K562 (cell line): Measurements from ENCODE around the gene COL24A1. TPM values are rescaled to one million over a fixed set of nuclear protein-coding genes. Genes with fewer than 3 reads are reported as not detected.

ENCODE experiments used
- ATAC-seq: fragments of 200-7000 bp; cut with Tn5 transposase; 3 replicates; pipeline ENCODE4 v1.9.1; 2020; ENCODE audit warnings: moderate library complexity
- BruUV-seq: library from RNA; stranded (reverse); fragments of 400-500 nt; replicated peaks from 2 replicates; lab custom pipeline; 2021; lab: Mats Ljungman, UMichigan
- CTCF ChIA-PET: fragments of 300-600 bp; formaldehyde crosslinking; extraction: SDS; loops from one replicate; lab custom pipeline; 2021; ENCODE audit warnings: low intra/inter-chr PET ratio; lab: Yijun Ruan, JAX
- POLR2A ChIA-PET: fragments of 300-600, 350-650 bp; sonication (Branson Sonifier 250); formaldehyde crosslinking; extraction: SDS; loops from one replicate; lab custom pipeline; 2021; ENCODE audit warnings: antibody characterized with exemption, inconsistent platforms; lab: Yijun Ruan, JAX
- DNase-seq, 4 experiments: peaks; one replicate each; pipeline versions ENCODE4 v3.0.0 to v3.0.0-alpha.2; 2011 to 2018; ENCODE audit warnings: low spot score in 3 of 4, mixed read lengths in 3 of 4; ENCODE audit errors: extremely low read depth in 1 of 4
- FAIRE-seq: peaks from 2 replicates; lab custom pipeline; 2011; peaks lifted over from hg19 to GRCh38; lab: Jason Lieb, UNC
- H2AFZ ChIP-seq: 2 replicates; pipeline ENCODE4 v1.6.0; 2011; ENCODE audit warnings: low read depth, low read length, control low read depth, inconsistent platforms
- H3K27ac ChIP-seq: fragments of 200-600 bp; 3 replicates; pipeline ENCODE4 v1.8.0; 2011; ENCODE audit warnings: low read depth, mild to moderate bottlenecking, control low read depth, inconsistent platforms, low read length, moderate library complexity, mixed read lengths; ENCODE audit errors: extremely low read depth
- H3K27me3 ChIP-seq, 2 experiments: fragments of 300-600 bp in 1 of 2; 2 replicates in 1 of 2; 3 replicates in 1 of 2; pipeline versions ENCODE4 v1.6.0 to v1.8.0; 2011; ENCODE audit warnings: inconsistent platforms in 2 of 2, low read length in 2 of 2, mild to moderate bottlenecking in 1 of 2, mixed read lengths in 1 of 2, moderate library complexity in 1 of 2; ENCODE audit not compliant: control insufficient read depth in 2 of 2, insufficient read depth in 2 of 2
- H3K36me3 ChIP-seq: fragments of 300-600 bp; 3 replicates; pipeline ENCODE4 v1.8.0; 2011; ENCODE audit warnings: mild to moderate bottlenecking, low read length, inconsistent platforms; ENCODE audit not compliant: control insufficient read depth, insufficient read depth
- H3K4me1 ChIP-seq, 2 experiments: fragments of 200-600 bp in 1 of 2; replicated peaks in 1 of 2; 2 replicates in 1 of 2; 3 replicates in 1 of 2; pipeline versions ENCODE4 v1.5.1 to v1.8.0; 2011; ENCODE audit warnings: inconsistent platforms in 2 of 2, low read length in 2 of 2, mild to moderate bottlenecking in 1 of 2, mixed read lengths in 1 of 2, moderate library complexity in 1 of 2; ENCODE audit not compliant: control insufficient read depth in 2 of 2, insufficient read depth in 2 of 2
- H3K4me2 ChIP-seq: 2 replicates; pipeline ENCODE4 v1.6.1; 2011; ENCODE audit warnings: low read length, control low read depth, inconsistent platforms, mixed read lengths; ENCODE audit not compliant: insufficient read depth
- H3K4me3 ChIP-seq: fragments of 200-600 bp; sonication (generic), shearing (Covaris generic); 2 replicates; pipeline ENCODE4 v1.5.1; 2016; ENCODE audit warnings: control low read depth, inconsistent platforms
- H3K79me2 ChIP-seq: fragments of 200-600 bp; 3 replicates; pipeline ENCODE4 v1.8.0; 2011; ENCODE audit warnings: low read length, inconsistent platforms; ENCODE audit not compliant: control insufficient read depth, insufficient read depth
- H3K9ac ChIP-seq, 2 experiments: 2 replicates each; pipeline versions ENCODE4 v1.6.0 to v1.6.1; 2011; ENCODE audit warnings: low read depth in 2 of 2, low read length in 2 of 2, control low read depth in 1 of 2, inconsistent platforms in 1 of 2, mild to moderate bottlenecking in 1 of 2, mixed read lengths in 1 of 2; ENCODE audit not compliant: insufficient read depth in 1 of 2
- H3K9me1 ChIP-seq: one replicate; pipeline ENCODE4 v1.6.0; 2011; ENCODE audit warnings: inconsistent platforms, mild to moderate bottlenecking, low read length, moderate library complexity; ENCODE audit not compliant: control insufficient read depth, insufficient read depth
- H3K9me3 ChIP-seq: replicated peaks from 2 replicates; pipeline ENCODE4 v1.5.1; 2011; ENCODE audit warnings: low read depth, low read length, inconsistent platforms; ENCODE audit not compliant: control insufficient read depth, insufficient read depth
- H4K20me1 ChIP-seq: replicated peaks from 2 replicates; pipeline ENCODE4 v1.6.1; 2011; ENCODE audit warnings: low read length, inconsistent platforms, mixed read lengths; ENCODE audit not compliant: control insufficient read depth, insufficient read depth
- FOSL1 ChIP-seq: fragments of 200-800 bp; sonication (Bioruptor generic); conservative IDR thresholded peaks from 2 replicates; pipeline ENCODE4 v1.6.1; 2016; ENCODE audit warnings: missing genetic modification characterization, missing compliant biosample characterization
- JUND ChIP-seq, 2 experiments: IDR thresholded peaks; 2 replicates in 1 of 2; 3 replicates in 1 of 2; pipeline ENCODE4 v1.6.1; 2011; ENCODE audit warnings: borderline replicate concordance in 2 of 2, low read depth in 2 of 2, low read length in 2 of 2, improper control_type of control experiment in 1 of 2, missing biosample characterization in 1 of 2, missing genetic modification characterization in 1 of 2, missing genetic modification reagents in 1 of 2
- L3MBTL2 ChIP-seq: fragments of 450-650 bp; IDR thresholded peaks from 2 replicates; pipeline ENCODE4 v1.6.1; 2016; ENCODE audit warnings: mild to moderate bottlenecking, moderate library complexity
- NR1H2 ChIP-seq: sonication (generic); formaldehyde crosslinking; IDR thresholded peaks from 2 replicates; pipeline ENCODE4 v1.4.0; 2020; ENCODE audit warnings: mild to moderate bottlenecking, missing genetic modification reagents
- PHB2 ChIP-seq: fragments of 450-650 bp; IDR thresholded peaks from 2 replicates; pipeline ENCODE4 v1.6.1; 2017; ENCODE audit warnings: low read depth
- POLR2AphosphoS5 ChIP-seq: IDR thresholded peaks from 2 replicates; pipeline ENCODE4 v1.6.1; 2011; ENCODE audit warnings: mild to moderate bottlenecking, low read depth, low read length, moderate library complexity; ENCODE audit not compliant: control insufficient read depth, insufficient read depth
- RBM14 ChIP-seq: fragments of 200-400 bp; formaldehyde crosslinking; IDR thresholded peaks from 2 replicates; pipeline ENCODE4 v1.6.1; 2018; ENCODE audit warnings: low read depth, mild to moderate bottlenecking, low read length, moderate library complexity, borderline replicate concordance; ENCODE audit not compliant: insufficient read depth
- RUNX1 ChIP-seq: sonication (generic); IDR thresholded peaks from 2 replicates; pipeline ENCODE4 v1.6.1; 2016; ENCODE audit warnings: antibody characterized with exemption, low read depth
- SAFB2 ChIP-seq: fragments of 200-400 bp; formaldehyde crosslinking; IDR thresholded peaks from 2 replicates; pipeline ENCODE4 v1.6.1; 2018; ENCODE audit warnings: borderline replicate concordance, low read length, low read depth, moderate library complexity; ENCODE audit not compliant: severe bottlenecking
- SMARCB1 ChIP-seq: IDR thresholded peaks from 2 replicates; pipeline ENCODE4 v1.6.1; 2011; ENCODE audit warnings: improper control_type of control experiment, low read depth; ENCODE audit not compliant: insufficient read length
- ZHX1 ChIP-seq: fragments of 150-350 bp; conservative IDR thresholded peaks from 2 replicates; pipeline ENCODE4 v1.6.1; 2014; ENCODE audit warnings: low read length
- ZNF121 ChIP-seq: sonication (generic); formaldehyde crosslinking; conservative IDR thresholded peaks from 2 replicates; pipeline ENCODE4 v1.8.0; 2022; ENCODE audit warnings: missing genetic modification reagents
- ZNF134 ChIP-seq: fragments of 250-450 bp; sonication (Bioruptor Pico); conservative IDR thresholded peaks from 2 replicates; pipeline ENCODE4 v1.4.0; 2020
- WGBS: fragments of 100-300 bp; shearing (Covaris generic); methylation state at CpG from one replicate; pipeline ENCODE4 v1.1.6; 2016; ENCODE audit warnings: low coverage, mixed read lengths; ENCODE audit not compliant: insufficient coverage; ENCODE audit errors: missing lambda C conversion rate; 5-methylcytosine and 5-hydroxymethylcytosine counted together
- in situ Hi-C: fragments of 300-500 bp; cut with MboI; formaldehyde crosslinking; loops from 4 replicates; pipeline ENCODE4 v1.15.0; 2018; ENCODE audit warnings: inconsistent platforms, mixed read lengths
- intact Hi-C: fragments of 100-400 bp; cut with micrococcal nuclease; formaldehyde crosslinking; loops from 2 replicates; pipeline ENCODE4 v1.14.2; 2022
- polyA plus RNA-seq, 8 experiments: library from polyadenylated mRNA; depleted of rRNA in 4 of 8; stranded (reverse) in 5 of 8; unstranded in 3 of 8; fragments of >200 nt; fragmentation: Nextera tagmentation in 2 of 8; fragmentation: Illumina TruSeq in 1 of 8; extraction: Ambion mirVana in 2 of 8; extraction: Trizol in 1 of 8; gene quantifications; 2 replicates each; pipeline versions ENCODE4 v1.2.1 to v1.2.3, GENCODE V29; 2011 to 2014; ENCODE audit warnings: inconsistent platforms in 1 of 8, missing spikeins in 1 of 8
- total RNA-seq, 7 experiments: library from RNA; depleted of rRNA in 6 of 7; stranded (reverse); fragments of >200 nt in 6 of 7; fragmentation: Illumina TruSeq in 2 of 7; extraction: Trizol in 2 of 7; gene quantifications; 2 replicates each; pipeline versions ENCODE4 v1.2.1 to v1.2.3, GENCODE V29; 2011 to 2021; ENCODE audit warnings: low replicate concordance in 1 of 7
- TF ChIP-seq, protein P1 (sequence below): fragments of 250-450 bp; sonication (Bioruptor Pico); IDR thresholded peaks from 2 replicates; pipeline ENCODE4 v1.5.0; 2021; ENCODE audit warnings: mild to moderate bottlenecking, moderate library complexity

Gene COL24A1
- total and polyA plus RNA-seq, 9 of the 15 experiments (the other 6 are each of a cell fraction or from before 2014, with no cell fraction given), result 0.01 to 0.06 (median 0.03) TPM; not detected in 2

- no peaks in the 10 kb centered on the region for H4K20me1 ChIP-seq
- TF ChIP-seq, protein P1, sequence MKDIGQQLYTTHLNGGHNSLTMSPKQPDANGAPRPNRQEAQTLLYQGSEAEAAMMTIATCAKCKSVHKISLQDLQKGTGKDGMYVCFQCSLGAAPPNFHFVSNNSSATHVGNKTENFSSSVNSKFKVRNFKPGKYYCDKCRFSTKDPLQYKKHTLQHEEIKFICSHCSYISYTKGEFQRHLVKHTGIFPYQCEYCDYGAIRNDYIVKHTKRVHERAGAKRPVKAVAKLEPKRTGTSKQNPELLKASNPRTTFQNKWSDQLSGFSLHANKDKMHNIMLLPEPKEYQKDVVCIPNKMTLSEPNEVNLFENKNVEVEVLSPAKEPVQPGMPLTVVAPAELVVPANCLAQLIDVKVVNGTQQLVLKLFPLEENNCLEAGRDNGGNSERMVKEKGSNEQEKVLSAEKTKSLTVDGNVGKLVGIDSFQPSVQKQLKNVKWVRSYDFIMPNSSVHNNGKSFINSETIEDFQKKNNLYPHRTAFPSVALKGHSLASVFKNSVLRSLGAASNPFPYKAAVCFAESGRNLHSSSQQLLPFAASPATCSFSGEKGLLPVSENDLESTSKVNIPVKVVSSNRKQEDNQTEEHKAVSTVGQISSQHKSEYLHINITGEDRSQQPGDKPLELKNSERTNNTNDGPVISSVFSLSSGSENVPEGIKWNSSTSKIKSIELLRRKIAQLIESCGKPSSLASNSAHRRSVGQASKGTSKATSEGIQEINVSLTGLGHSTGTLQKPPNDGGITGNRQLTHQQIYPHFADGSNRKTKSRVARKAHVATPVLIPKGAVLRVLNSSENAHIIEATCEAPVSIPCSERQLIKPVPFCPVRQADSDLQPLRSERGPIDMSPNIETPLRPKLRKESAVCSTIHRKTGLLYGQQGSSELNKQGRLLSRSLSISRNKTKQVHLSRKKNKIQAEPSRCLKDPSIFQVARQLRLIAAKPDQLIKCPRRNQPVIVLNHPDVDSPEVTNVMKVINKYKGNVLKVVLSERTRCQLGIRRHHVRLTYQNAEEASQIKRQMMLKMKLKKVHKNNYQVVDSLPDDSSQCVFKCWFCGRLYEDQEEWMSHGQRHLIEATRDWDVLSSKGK, result no peak
- TF ChIP-seq RBM14 (no peak), ZNF121 (CRISPR knock-in tag) (no peak), JUND (IDR thresholded peaks at IDR 0.05; ENCODE audit: borderline replicate concordance, low read depth, low read length) (no peak), JUND (tag; IDR thresholded peaks at IDR 0.05; ENCODE audit: borderline replicate concordance, low read depth, low read length) (no peak), POLR2AphosphoS5 (no peak), NR1H2 (no peak), SAFB2 (no peak), ZHX1 (no peak), PHB2 (no peak), RUNX1 (no peak), FOSL1 (tag) (no peak), SMARCB1 (no peak), L3MBTL2 (no peak), ZNF134 (CRISPR knock-in tag) (no peak)
- TF ChIP-seq, all 486 proteins: peak for 0
- no peak overlapping the region for H3K9ac ChIP-seq
- H3K27ac ChIP-seq, result no peak overlapping the region
- H2AFZ ChIP-seq, result no peak overlapping the region
- in situ Hi-C loops, result no loop called here
- DNase-seq (no peak), ATAC-seq (no peak), FAIRE-seq (no peak)
- intact Hi-C loops, result no loop called here
- no peaks in the 10 kb centered on the region for H3K36me3 ChIP-seq
- ChIA-PET POLR2A (no interaction called here), CTCF (no interaction called here)
- 0% methylated on average over 3 of the region's 3 CpGs for WGBS
- no peaks in the 10 kb centered on the region for H3K79me2 ChIP-seq
- H3K4me2 ChIP-seq, result no peak overlapping the region
- no peaks in the 10 kb centered on the region for H3K9me3 ChIP-seq
- BruUV-seq, result no TSS peak
- H3K9me1 ChIP-seq, result no peaks in the 10 kb centered on the region
- no peaks in the 10 kb centered on the region for H3K27me3 ChIP-seq
- no peaks in the 10 kb centered on the region for H3K4me1 ChIP-seq
- H3K4me3 ChIP-seq, result no peak overlapping the region
Measured at GRCh38 chr1:86068271-86068721, 88.3 kb downstream of the COL24A1 start.
